B cell (primary cell): ENCODE results near the gene KLHL41. TPM values are rescaled to one million over a fixed set of nuclear protein-coding genes. Genes with fewer than 3 reads are reported as not detected.

Source experiments
- ATAC-seq: fragments of 200-7000 bp; cut with Tn5 transposase; one replicate; pipeline ENCODE4 v1.10.0; 2021; ENCODE audit warnings: low read depth, mild to moderate bottlenecking, moderate number of reproducible peaks, moderate library complexity
- CTCF ChIA-PET: fragments of 350-600 bp; sonication (Branson Sonifier 250); formaldehyde crosslinking; loops from one replicate; lab custom pipeline; 2021; ENCODE audit warnings: antibody characterized with exemption, inconsistent platforms; lab: Charles Lee
- POLR2A ChIA-PET: fragments of 350-600 bp; sonication (Branson Sonifier 250); formaldehyde crosslinking; loops from one replicate; lab custom pipeline; 2021; ENCODE audit warnings: antibody characterized with exemption; lab: Charles Lee
- DNase-seq: peaks from one replicate; pipeline ENCODE4 v3.0.0; 2013
- H2AFZ ChIP-seq: 2 replicates; pipeline ENCODE4 v1.6.1; 2012; ENCODE audit warnings: mild to moderate bottlenecking, low read depth, low read length; ENCODE audit not compliant: insufficient read depth, poor library complexity, severe bottlenecking
- H3K27ac ChIP-seq, 2 donors: 1 replicate in 1 of 2; 2 replicates in 1 of 2; pipeline ENCODE4 v1.5.1; 2012 to 2013; ENCODE audit warnings: low read length in 2 of 2, mild to moderate bottlenecking in 2 of 2, moderate library complexity in 1 of 2
- H3K27me3 ChIP-seq, 4 experiments: fragments of 200-600 bp in 1 of 4; sonication (generic) in 1 of 4; replicated peaks in 1 of 4; 1 replicate in 2 of 4; 2 replicates in 2 of 4; pipeline versions ENCODE4 v1.6.1 to v1.7.0; 2013 to 2016; ENCODE audit warnings: low read length in 3 of 4, mild to moderate bottlenecking in 2 of 4, mixed read lengths in 1 of 4, moderate library complexity in 1 of 4; ENCODE audit not compliant: insufficient read depth in 4 of 4, control insufficient read depth in 3 of 4; ENCODE audit errors: control extremely low read depth in 1 of 4
- H3K36me3 ChIP-seq, 2 experiments: replicated peaks in 1 of 2; 1 replicate in 1 of 2; 2 replicates in 1 of 2; pipeline versions ENCODE4 v1.6.1 to v1.7.1; 2013; ENCODE audit warnings: low read length in 1 of 2; ENCODE audit not compliant: insufficient read depth in 2 of 2, control insufficient read depth in 1 of 2; ENCODE audit errors: control extremely low read depth in 1 of 2, extremely low read depth in 1 of 2
- H3K4me1 ChIP-seq, 2 donors: fragments of 200-600 bp in 1 of 2; sonication (generic) in 1 of 2; 1 replicate in 1 of 2; 2 replicates in 1 of 2; pipeline versions ENCODE4 v1.5.1 to v1.6.1; 2013 to 2017; ENCODE audit warnings: low read length in 2 of 2; ENCODE audit not compliant: control insufficient read depth in 2 of 2, insufficient read depth in 2 of 2
- H3K4me2 ChIP-seq: replicated peaks from 2 replicates; pipeline ENCODE3; 2012; ENCODE audit warnings: mild to moderate bottlenecking, low read depth, low read length; ENCODE audit not compliant: poor library complexity, severe bottlenecking
- H3K4me3 ChIP-seq, 5 experiments: fragments of 200-600 bp in 1 of 5; sonication (generic) in 1 of 5; 1 replicate in 3 of 5; 2 replicates in 2 of 5; pipeline versions ENCODE4 v1.5.1 to v1.7.0; 2011 to 2016; ENCODE audit warnings: low read length in 4 of 5, mild to moderate bottlenecking in 4 of 5, low read depth in 2 of 5, control low read depth in 1 of 5, moderate library complexity in 1 of 5; ENCODE audit not compliant: insufficient read depth in 1 of 5; ENCODE audit errors: control extremely low read depth in 1 of 5, extremely low read depth in 1 of 5
- H3K79me2 ChIP-seq: fragments of 200-600 bp; sonication (generic); one replicate; pipeline ENCODE4 v1.6.0; 2016; ENCODE audit warnings: low read length; ENCODE audit not compliant: control insufficient read depth, insufficient read depth
- H3K9ac ChIP-seq: fragments of 200-600 bp; sonication (generic); 2 replicates; pipeline ENCODE4 v1.6.1; 2017; ENCODE audit warnings: mild to moderate bottlenecking, low read length, moderate library complexity
- H3K9me3 ChIP-seq, 3 donors: one replicate each; pipeline versions ENCODE4 v1.6.1 to v1.7.1; 2013; ENCODE audit warnings: low read length in 2 of 3; ENCODE audit not compliant: control insufficient read depth in 2 of 3, insufficient read depth in 1 of 3; ENCODE audit errors: control extremely low read depth in 1 of 3
- H4K20me1 ChIP-seq: 2 replicates; pipeline ENCODE4 v1.6.0; 2012; ENCODE audit warnings: mild to moderate bottlenecking, low read length; ENCODE audit not compliant: insufficient read depth, control insufficient read depth, poor library complexity, severe bottlenecking
- H3K27ac Mint-ChIP-seq: one replicate; pipeline ENCODE4 v1.8.0; 2021; ENCODE audit warnings: mixed read lengths
- H3K27me3 Mint-ChIP-seq: one replicate; pipeline ENCODE4 v1.8.0; 2021; ENCODE audit warnings: mixed read lengths
- H3K4me1 Mint-ChIP-seq: one replicate; pipeline ENCODE4 v1.8.0; 2021; ENCODE audit warnings: mixed read lengths
- H3K4me3 Mint-ChIP-seq: one replicate; pipeline ENCODE4 v1.8.0; 2021; ENCODE audit warnings: mixed read lengths
- H3K9me3 Mint-ChIP-seq: one replicate; pipeline ENCODE4 v1.8.0; 2022; ENCODE audit warnings: mixed read lengths; ENCODE audit not compliant: insufficient read depth
- CTCF ChIP-seq: fragments of 200-600 bp; IDR thresholded peaks from one replicate; pipeline ENCODE4 v1.8.0; 2022; ENCODE audit warnings: antibody characterized with exemption, mild to moderate bottlenecking
- EZH2 ChIP-seq: IDR thresholded peaks from 2 replicates; pipeline ENCODE4 v1.6.1; 2012; ENCODE audit warnings: borderline replicate concordance, low read depth, mild to moderate bottlenecking, moderate library complexity, low read length; ENCODE audit not compliant: insufficient read depth, poor library complexity, severe bottlenecking
- WGBS: methylation state at CpG from one replicate; pipeline ENCODE4 v1.1.5; 2013; ENCODE audit warnings: missing lambda C conversion rate; ENCODE audit not compliant: insufficient coverage; 5-methylcytosine and 5-hydroxymethylcytosine counted together
- intact Hi-C: fragments of 100-400 bp; cut with micrococcal nuclease; formaldehyde crosslinking; loops from one replicate; pipeline ENCODE4 v1.10.0; 2022
- polyA plus RNA-seq: library from polyadenylated mRNA; depleted of rRNA; stranded (reverse); fragments of >200 nt; gene quantifications from 2 replicates; pipeline ENCODE4 v1.2.3, GENCODE V29; 2012
- total RNA-seq, 2 donors: library from RNA; stranded (reverse); fragments of 120-200 nt in 1 of 2; gene quantifications; 1 replicate in 1 of 2; 2 replicates in 1 of 2; pipeline versions ENCODE4 v1.2.3 to v1.2.4, GENCODE V29; 2013 to 2022

The KLHL41 gene
- total and polyA plus RNA-seq, 2 donors (not counting 1 experiment from before 2014, with no cell fraction given), result 0.03 to 0.27 TPM

GRCh38 chr2:169540146-169540545, 30.6 kb downstream of the KLHL41 start:
- Histone ChIP-seq H3K27ac (no peak overlapping the region), H3K9me3 (no peaks in the 10 kb centered on the region), H3K4me3 (no peak overlapping the region), H3K4me1 (no peaks in the 10 kb centered on the region), H3K4me2 (no peak overlapping the region), H3K79me2 (no peaks in the 10 kb centered on the region), H2AFZ (no peak overlapping the region), H3K36me3 (peaks cover 7 to 9% of the 10 kb centered on the region in 2 experiments), H4K20me1 (no peaks in the 10 kb centered on the region), H3K9ac (no peak overlapping the region), H3K27me3 (no peaks in the 10 kb centered on the region)
- DNase-seq (no peak), ATAC-seq (no peak)
- Mint-ChIP-seq H3K9me3 (no peaks in the 10 kb centered on the region), H3K4me1 (no peaks in the 10 kb centered on the region), H3K4me3 (no peak overlapping the region), H3K27me3 (no peaks in the 10 kb centered on the region), H3K27ac (no peak overlapping the region)
- WGBS, result no CpG with 5 or more reads among the region's 2 CpGs
- ChIA-PET CTCF (no interaction called here), POLR2A (no interaction called here)
- TF ChIP-seq EZH2 (no peak), CTCF (no peak)
- intact Hi-C loops, result no loop called here

GRCh38 chr2:169542433-169542832, 32.9 kb downstream of the KLHL41 start:
- POLR2A ChIA-PET, result no interaction called here
- no peaks in the 10 kb centered on the region for H3K4me1 Mint-ChIP-seq
- Histone ChIP-seq H3K9ac (no peak overlapping the region), H4K20me1 (no peaks in the 10 kb centered on the region), H3K27ac (no peak overlapping the region), H2AFZ (no peak overlapping the region), H3K27me3 (no peaks in the 10 kb centered on the region), H3K79me2 (no peaks in the 10 kb centered on the region), H3K4me1 (no peaks in the 10 kb centered on the region), H3K4me3 (no peak overlapping the region), H3K4me2 (no peak overlapping the region), H3K36me3 (peaks cover 9 to 19% of the 10 kb centered on the region in 2 experiments), H3K9me3 (no peaks in the 10 kb centered on the region)
- DNase-seq, result no peak
- H3K4me3 Mint-ChIP-seq, result no peak overlapping the region
- H3K9me3 Mint-ChIP-seq, result no peaks in the 10 kb centered on the region
- no peak overlapping the region for H3K27ac Mint-ChIP-seq
- CTCF ChIA-PET, result interaction anchor here (0.7 kb wide), 1 partner anchor 14 kb away, joined by 3 read pairs; no protein-coding TSS in a partner anchor
- 100% methylated on average over 1 of the region's 3 CpGs for WGBS
- no peak for ATAC-seq
- TF ChIP-seq CTCF (no peak), EZH2 (no peak)
- no peaks in the 10 kb centered on the region for H3K27me3 Mint-ChIP-seq
- intact Hi-C loops, result no loop called here
